ENCODE measurements around the gene WDCP.
"Not testable (repeated sequence)": the region's sequence is repeated elsewhere in the genome, so short reads cannot be mapped to it uniquely, and the experiment has no call there.

WDCP gene, protein sequence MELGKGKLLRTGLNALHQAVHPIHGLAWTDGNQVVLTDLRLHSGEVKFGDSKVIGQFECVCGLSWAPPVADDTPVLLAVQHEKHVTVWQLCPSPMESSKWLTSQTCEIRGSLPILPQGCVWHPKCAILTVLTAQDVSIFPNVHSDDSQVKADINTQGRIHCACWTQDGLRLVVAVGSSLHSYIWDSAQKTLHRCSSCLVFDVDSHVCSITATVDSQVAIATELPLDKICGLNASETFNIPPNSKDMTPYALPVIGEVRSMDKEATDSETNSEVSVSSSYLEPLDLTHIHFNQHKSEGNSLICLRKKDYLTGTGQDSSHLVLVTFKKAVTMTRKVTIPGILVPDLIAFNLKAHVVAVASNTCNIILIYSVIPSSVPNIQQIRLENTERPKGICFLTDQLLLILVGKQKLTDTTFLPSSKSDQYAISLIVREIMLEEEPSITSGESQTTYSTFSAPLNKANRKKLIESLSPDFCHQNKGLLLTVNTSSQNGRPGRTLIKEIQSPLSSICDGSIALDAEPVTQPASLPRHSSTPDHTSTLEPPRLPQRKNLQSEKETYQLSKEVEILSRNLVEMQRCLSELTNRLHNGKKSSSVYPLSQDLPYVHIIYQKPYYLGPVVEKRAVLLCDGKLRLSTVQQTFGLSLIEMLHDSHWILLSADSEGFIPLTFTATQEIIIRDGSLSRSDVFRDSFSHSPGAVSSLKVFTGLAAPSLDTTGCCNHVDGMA
- 2.1 to 15.4 (median 9.7) reads per million in 18 experiments for total RNA-seq

DNA sequence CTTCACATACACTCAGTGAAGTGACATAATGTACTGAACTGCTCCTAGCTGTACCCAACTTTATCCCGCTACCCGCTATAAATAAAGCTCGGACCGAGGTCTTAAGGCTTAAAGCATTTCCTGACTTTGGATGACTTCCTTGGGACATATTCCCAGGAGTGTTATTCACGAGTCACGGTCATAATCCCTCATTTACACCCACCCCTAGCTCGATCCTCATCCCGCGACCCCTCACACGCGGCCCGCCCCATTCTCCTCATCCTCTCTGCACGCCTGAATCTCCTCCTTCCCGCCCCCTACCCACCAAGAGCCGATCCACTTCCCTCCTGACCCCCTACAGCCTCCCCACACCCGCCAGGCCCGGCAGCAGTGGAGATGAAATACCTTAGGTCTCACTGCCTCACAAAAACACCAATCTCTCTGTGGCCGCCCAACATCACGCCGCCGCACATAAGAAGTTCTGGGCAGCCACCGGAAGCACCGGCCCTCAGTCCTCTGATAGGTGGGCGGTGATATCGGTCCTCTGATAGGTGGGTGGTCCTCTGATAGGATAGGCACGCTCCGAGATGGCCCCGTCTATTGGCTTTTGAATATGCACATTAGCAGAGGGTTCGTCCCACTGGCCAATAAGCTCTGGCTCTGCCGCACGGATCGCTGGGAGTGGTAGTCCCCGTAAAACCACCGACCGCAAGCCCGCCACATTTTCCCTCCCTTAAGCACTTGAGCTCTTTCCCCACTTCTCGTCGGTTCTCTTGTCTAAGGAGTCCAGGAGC lies at the start of gene WDCP:
TSS of gene WDCP (minus strand) at position 462 of the 773 bp plus-strand sequence. CDS start 7,897 bp downstream, outside the sequence.
- DNase-seq, result peak; percentile 98

- not testable (repeated sequence) for DNase-seq
Observed at GRCh38 chr2:24095171-24095677, 48.0 kb upstream of the WDCP start.

GRCh38 chr2:24093270-24093669 lies 46.1 kb upstream of the WDCP start:
- DNase-seq, result not testable (repeated sequence)

DNA sequence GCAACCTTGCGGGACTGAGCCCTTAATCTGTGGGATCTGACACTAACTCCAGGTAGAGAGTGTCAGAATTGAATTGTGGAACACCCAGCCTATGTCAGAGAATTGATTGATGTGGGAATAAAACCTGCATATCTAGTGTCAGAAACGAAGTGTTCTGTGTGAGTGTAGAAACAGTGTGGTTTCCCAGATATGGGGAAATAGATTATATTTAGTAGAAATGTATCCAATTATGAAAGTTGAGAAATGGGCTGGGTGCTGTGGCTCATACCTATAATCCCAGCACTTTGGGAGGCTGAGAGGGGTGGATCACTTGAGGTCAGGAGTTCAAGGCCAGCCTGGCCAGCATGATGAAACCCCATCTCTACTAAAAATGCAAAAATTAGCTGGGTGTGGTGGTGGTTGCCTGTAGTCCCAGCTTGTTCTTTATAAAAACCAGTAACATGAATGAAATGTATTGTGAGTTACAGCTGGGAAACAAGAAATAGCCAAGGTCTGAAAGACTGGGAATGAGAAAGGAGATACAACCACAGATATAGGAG lies 41.7 kb upstream of the WDCP start:
- DNase-seq, result no peak

- no peak for DNase-seq
Observed at GRCh38 chr2:24087032-24087431, 39.8 kb upstream of the WDCP start.

DNA sequence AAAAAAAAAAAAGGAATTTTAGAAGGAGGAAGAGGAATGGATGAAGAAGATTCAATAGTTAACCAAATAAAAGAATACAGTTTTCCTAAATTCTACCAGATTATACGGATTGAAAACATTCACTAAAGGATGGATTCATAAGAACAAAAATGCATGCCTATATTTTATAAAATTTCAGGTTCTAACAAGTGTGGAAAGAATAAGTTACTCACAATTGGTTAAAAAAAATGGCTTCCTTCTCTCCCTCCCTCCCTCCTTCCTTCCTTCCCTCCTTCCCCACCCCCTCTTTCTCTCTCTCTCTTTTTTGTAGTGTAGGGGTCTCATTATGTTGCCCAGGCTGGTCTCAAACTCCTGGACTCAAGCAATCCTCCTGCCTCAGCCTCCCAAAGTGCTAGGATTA lies 39.0 kb upstream of the WDCP start:
- no peak for DNase-seq

DNA sequence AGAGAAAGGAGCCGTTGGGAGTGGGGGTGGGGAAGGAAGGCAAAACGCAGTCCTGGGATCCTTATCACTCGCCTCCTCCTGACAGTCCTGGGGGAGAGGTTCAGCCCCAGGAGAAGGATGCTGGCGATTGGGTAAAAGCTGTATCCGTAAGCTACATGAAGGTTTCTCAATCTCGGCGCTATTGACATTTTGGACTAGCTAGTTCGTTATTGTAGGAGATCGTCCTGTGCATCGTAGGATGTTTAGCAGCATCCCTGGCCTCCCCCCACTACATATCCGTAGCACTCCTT lies 38.0 kb upstream of the WDCP start:
- no peak for DNase-seq

DNA sequence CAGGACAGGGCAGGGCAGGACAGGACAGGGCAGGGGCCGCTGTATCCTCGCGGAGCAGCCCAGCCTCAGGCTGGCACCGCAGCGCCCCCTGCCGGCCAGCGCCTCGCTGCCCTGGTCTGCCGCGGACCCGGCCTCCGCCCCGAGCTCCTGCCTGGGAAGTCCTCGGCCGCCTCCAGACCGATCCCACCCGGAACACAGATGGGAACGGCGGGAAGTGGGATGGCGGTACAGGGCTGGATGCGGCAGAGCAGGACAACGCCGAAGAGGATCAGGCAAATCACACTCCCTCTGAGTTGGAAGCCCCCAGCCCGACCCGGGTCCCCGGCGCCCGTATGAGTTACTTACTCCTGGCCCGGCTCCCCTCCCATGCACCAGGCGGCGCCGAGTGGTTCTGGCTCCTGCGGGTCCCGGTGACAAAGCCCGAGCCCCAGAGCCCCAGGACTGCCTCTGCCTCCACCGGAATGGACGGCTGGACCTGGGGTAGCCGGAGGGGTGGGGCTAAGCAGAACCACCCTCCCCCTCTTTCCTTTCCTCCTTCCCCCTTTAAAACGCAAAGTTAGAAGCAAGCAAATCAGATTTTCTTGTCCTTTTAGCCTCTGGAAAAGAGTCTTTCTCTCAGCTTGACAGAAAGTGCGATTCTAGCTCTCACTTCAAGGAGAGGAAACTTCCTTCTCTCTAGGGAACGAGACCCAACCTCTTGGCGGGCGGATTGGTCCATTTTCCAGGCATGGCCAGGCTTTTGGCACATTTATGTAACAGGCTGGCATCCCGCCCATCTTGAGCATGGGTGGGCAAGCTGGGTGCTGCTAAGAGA lies 37.4 kb upstream of the WDCP start, which contains the start of gene TP53I3:
TSS of gene TP53I3 (minus strand) at position 449 of the 814 bp plus-strand sequence. CDS start 508 bp downstream, outside the sequence.
- DNase-seq, result peak; percentile 92 to 94

- peak; percentile 88 for DNase-seq
Observed at GRCh38 chr2:24083567-24084385, 36.6 kb upstream of the WDCP start.

DNA sequence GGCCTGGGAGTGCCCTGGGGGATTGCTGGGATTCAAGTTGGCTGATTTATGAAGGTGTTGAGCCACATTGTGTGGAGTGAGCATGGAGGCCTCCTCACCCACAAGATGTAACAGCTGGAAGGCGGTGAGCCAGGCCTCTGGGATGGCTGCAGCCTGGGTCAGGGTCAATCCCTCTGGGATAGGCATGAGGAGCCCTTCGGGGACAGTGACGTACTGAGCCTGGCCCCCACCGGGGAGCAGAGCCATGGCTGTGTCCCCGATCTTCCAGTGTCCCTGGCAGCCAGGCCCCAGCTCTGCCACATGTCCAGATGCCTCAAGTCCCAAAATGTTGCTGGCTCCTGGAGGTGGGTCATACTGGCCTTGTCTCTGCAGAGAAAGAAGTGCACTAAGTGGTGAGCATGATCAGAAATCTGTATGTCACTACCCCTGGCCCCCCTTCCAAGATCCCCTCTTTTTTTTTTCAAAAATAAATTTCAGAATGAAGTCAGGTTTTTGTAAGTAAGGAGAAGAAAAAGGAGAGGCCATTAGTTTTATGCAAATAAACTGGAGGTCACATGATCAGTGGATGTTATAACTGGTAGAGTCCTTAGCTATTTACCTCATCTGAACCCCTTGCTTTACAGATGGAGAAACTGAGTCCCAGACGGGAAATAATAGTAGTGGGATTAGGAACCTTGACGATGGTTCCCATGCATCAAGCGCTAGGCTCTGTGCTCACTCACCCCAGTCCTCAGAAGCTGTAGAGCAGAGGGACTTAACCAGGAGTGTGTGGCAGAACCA lies 35.8 kb upstream of the WDCP start:
- DNase-seq, result no peak

- no peak for DNase-seq
Observed at GRCh38 chr2:24080701-24081100, 33.5 kb upstream of the WDCP start.

DNA sequence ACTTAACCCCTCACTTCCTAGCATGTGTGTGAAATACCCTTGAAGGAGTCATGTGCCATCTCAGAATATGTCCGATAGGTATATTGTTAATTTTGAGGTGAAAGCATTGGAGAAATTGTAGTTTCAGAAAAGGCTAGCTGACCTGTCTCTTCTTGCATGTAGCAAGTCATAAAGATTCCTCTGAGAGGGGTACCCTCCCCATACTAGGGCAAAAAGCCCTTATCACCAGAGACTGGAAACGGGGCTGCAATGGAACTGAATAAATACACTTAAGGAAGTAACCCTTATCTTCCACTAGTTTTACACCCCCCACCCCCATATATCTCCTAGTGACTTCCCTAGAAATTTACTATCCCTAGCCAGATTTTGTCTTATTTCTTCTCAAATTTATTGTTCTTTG lies 30.7 kb upstream of the WDCP start:
- no peak for DNase-seq

DNA sequence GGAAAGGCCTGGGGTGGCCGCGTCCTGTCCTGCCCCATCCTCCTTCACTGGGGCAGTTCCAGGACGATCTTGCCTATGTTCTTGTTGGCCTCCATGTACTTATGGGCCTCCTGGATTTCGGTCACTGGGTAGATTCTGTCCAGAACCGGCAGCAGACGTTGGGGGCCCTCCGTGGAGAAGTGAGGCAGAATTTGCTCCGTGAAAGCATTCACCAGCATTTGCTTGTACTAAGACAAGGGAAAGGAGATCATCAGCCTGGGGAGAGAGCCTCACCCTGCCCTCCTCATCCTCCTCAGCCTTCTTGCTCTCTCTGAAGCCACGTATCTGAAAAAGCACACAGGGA lies 30.3 kb upstream of the WDCP start:
- DNase-seq, result no peak

- peak; percentile 44 to 59 for DNase-seq
Observed at GRCh38 chr2:24076849-24077534, 29.8 kb upstream of the WDCP start.

DNA sequence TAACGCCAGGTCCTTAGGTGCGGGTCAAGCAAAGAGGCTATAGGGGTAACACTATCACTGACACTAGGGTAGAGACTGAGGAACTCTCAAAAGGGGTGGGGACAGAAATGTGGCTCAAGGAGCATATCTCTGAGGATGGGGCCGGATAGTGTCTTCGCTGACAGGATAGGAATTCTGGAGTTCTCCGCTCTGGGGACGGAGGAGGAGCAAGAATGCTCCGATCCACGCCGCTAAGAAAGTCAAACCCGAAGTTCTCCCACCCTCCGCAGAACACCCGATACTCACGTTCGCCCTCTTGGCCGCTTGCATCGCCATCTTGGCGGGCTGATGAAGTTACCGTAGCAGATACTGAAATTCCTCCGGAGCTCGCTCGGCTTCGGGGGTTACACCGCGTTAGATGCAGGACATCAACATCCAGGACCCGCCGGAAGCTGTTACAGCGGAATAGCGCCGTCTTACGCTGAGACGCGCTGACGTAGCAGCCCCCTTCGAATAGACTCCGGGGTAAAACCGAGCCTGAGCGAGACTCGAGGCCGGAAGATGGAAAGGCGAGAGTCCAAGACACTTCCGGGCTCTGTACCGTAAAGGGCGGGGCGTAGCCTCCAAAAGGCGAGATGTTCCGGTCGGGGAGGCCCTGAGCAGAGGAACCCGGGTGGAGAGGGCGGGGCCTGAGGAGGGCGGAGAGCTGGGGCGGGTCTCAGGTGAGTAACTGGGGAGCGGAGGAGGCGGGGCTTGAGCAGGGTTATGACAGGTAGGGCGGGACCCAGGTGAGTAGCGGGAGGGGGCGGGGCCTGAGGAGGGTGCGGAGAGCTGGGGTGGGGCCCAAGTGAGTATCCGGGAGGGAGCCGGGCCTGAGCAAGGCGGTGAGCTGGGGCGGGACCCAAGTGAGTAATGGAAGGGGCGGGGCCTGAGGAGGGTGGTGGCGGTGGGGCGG lies 29.0 kb upstream of the WDCP start, which contains the start of gene SF3B6:
TSS of gene SF3B6 (minus strand) at position 412 of the 934 bp plus-strand sequence. CDS start at position 315, 97 bp downstream.
- DNase-seq, result peak; percentile 99

DNA sequence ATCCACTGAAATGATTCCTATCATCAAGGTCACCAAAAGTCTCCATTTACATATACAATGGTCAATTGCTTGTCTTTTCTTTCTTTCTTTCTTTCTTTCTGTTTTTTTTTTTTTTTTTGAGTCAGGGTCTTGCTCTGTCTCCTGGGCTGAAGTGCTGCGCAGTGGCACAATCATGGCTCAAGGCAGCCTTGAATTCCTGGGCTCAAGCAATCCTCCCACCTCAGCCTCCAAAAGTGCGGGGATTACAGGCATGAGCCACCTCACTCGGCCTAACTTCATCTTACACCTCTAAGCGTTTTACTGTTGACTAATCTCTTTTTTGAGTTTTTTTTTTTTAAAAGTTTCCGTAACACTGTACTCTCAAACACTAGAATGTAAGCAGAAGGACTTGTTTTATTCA lies 28.1 kb upstream of the WDCP start:
- no peak for DNase-seq

- DNase-seq, result no peak
Observed at GRCh38 chr2:24073816-24074215, 26.6 kb upstream of the WDCP start.

- no peak for DNase-seq
Observed at GRCh38 chr2:24072259-24072658, 25.1 kb upstream of the WDCP start.

Data from inflammatory macrophage (primary cell).